Liver (tissue), 9 donors: Measurements from ENCODE around the gene RASGRF2. TPM values are rescaled to one million over a fixed set of nuclear protein-coding genes. Genes with fewer than 3 reads are reported as not detected.

Experiments
- DNase-seq: peaks from one replicate; pipeline ENCODE4 v3.0.0-alpha.2; 2017; ENCODE audit warnings: low spot score
- H3K27ac ChIP-seq, 2 donors: one replicate each; pipeline ENCODE4 v1.7.0; 2013; ENCODE audit warnings: inconsistent platforms in 2 of 2, low read length in 2 of 2, control low read depth in 1 of 2, low read depth in 1 of 2, mild to moderate bottlenecking in 1 of 2
- H3K27me3 ChIP-seq, 4 donors: one replicate each; pipeline versions ENCODE4 v1.6.1 to v1.7.0; 2013; ENCODE audit warnings: low read length in 3 of 4, inconsistent platforms in 1 of 4, mild to moderate bottlenecking in 1 of 4, moderate library complexity in 1 of 4; ENCODE audit not compliant: control insufficient read depth in 4 of 4, insufficient read depth in 4 of 4
- H3K36me3 ChIP-seq, 4 donors: one replicate each; pipeline versions ENCODE4 v1.6.1 to v1.7.0; 2013; ENCODE audit warnings: low read length in 3 of 4, mild to moderate bottlenecking in 3 of 4, low read depth in 1 of 4, moderate library complexity in 1 of 4; ENCODE audit not compliant: control insufficient read depth in 4 of 4, insufficient read depth in 3 of 4
- H3K4me1 ChIP-seq, 4 donors: one replicate each; pipeline versions ENCODE4 v1.6.1 to v1.7.0; 2013; ENCODE audit warnings: low read length in 3 of 4, mild to moderate bottlenecking in 3 of 4, moderate library complexity in 1 of 4; ENCODE audit not compliant: control insufficient read depth in 4 of 4, insufficient read depth in 4 of 4
- H3K4me3 ChIP-seq, 3 donors: one replicate each; pipeline versions ENCODE4 v1.6.1 to v1.7.0; 2013; ENCODE audit warnings: low read length in 3 of 3, control low read depth in 1 of 3, low read depth in 1 of 3, mild to moderate bottlenecking in 1 of 3
- H3K9ac ChIP-seq, 2 donors: one replicate each; pipeline ENCODE4 v1.7.0; 2013; ENCODE audit warnings: low read length in 2 of 2, mild to moderate bottlenecking in 2 of 2, moderate library complexity in 2 of 2, control low read depth in 1 of 2, low read depth in 1 of 2
- H3K9me3 ChIP-seq, 4 donors: one replicate each; pipeline versions ENCODE4 v1.6.1 to v1.7.0; 2013; ENCODE audit warnings: low read length in 3 of 4; ENCODE audit not compliant: control insufficient read depth in 4 of 4
- EGR1 ChIP-seq, 2 donors: IDR thresholded peaks; 2 replicates each; pipeline ENCODE4 v1.6.1; 2016 to 2018; ENCODE audit warnings: antibody characterized with exemption in 2 of 2, low read depth in 2 of 2
- FOXA2 ChIP-seq: IDR thresholded peaks from 2 replicates; pipeline ENCODE4 v1.6.1; 2016; ENCODE audit warnings: antibody characterized with exemption
- GABPA ChIP-seq, 2 donors: IDR thresholded peaks in 1 of 2; conservative IDR thresholded peaks in 1 of 2; 2 replicates each; pipeline ENCODE4 v1.6.1; 2016; ENCODE audit warnings: antibody characterized with exemption in 2 of 2, mild to moderate bottlenecking in 1 of 2, moderate library complexity in 1 of 2
- HNF4A ChIP-seq, 2 donors: conservative IDR thresholded peaks; 2 replicates each; pipeline ENCODE4 v1.6.1; 2016; ENCODE audit warnings: antibody characterized with exemption in 2 of 2, mild to moderate bottlenecking in 2 of 2
- HNF4G ChIP-seq: IDR thresholded peaks from 2 replicates; pipeline ENCODE4 v1.6.1; 2016; ENCODE audit warnings: antibody characterized with exemption
- JUND ChIP-seq, 2 donors: IDR thresholded peaks; 2 replicates each; pipeline ENCODE4 v1.6.1; 2016; ENCODE audit warnings: antibody characterized with exemption in 2 of 2
- NR2F2 ChIP-seq: IDR thresholded peaks from 2 replicates; pipeline ENCODE4 v1.6.1; 2016; ENCODE audit warnings: antibody characterized with exemption
- RAD21 ChIP-seq, 2 donors: IDR thresholded peaks; 2 replicates each; pipeline ENCODE4 v1.6.1; 2016; ENCODE audit warnings: antibody characterized with exemption in 2 of 2, mild to moderate bottlenecking in 2 of 2
- RXRA ChIP-seq, 2 donors: IDR thresholded peaks; 2 replicates each; pipeline ENCODE4 v1.6.1; 2017 to 2018; ENCODE audit warnings: antibody characterized with exemption in 2 of 2, mild to moderate bottlenecking in 1 of 2
- SP1 ChIP-seq: IDR thresholded peaks from 2 replicates; pipeline ENCODE4 v1.6.1; 2018; ENCODE audit warnings: antibody characterized with exemption, mild to moderate bottlenecking
- TAF1 ChIP-seq: conservative IDR thresholded peaks from 2 replicates; pipeline ENCODE4 v1.6.1; 2016; ENCODE audit warnings: antibody characterized with exemption, mild to moderate bottlenecking
- YY1 ChIP-seq: IDR thresholded peaks from 2 replicates; pipeline ENCODE4 v1.6.1; 2016; ENCODE audit warnings: antibody characterized with exemption, mild to moderate bottlenecking
- WGBS: extraction: QIAGEN DNeasy Blood & Tissue Kit; methylation state at CpG from one replicate; pipeline ENCODE4 v1.1.7; 2013; 5-methylcytosine and 5-hydroxymethylcytosine counted together
- polyA plus RNA-seq, 2 donors: library from polyadenylated mRNA; stranded (reverse) in 1 of 2; unstranded in 1 of 2; fragments of 200-250 nt in 1 of 2; fragments of >200 nt in 1 of 2; fragmentation: Nextera tagmentation in 1 of 2; extraction: Ambion mirVana in 1 of 2; gene quantifications; one replicate each; pipeline versions ENCODE4 v1.2.1 to v1.2.3, GENCODE V29; 2013 to 2015
- total RNA-seq, 2 donors: library from RNA; depleted of rRNA; stranded (reverse); fragments of >200 nt; gene quantifications; one replicate each; pipeline ENCODE4 v1.2.3, GENCODE V29; 2014
- TF ChIP-seq, protein P1 (sequence below): IDR thresholded peaks from 2 replicates; pipeline ENCODE4 v1.6.1; 2016; ENCODE audit warnings: antibody characterized with exemption
- TF ChIP-seq, protein P2 (sequence below): IDR thresholded peaks from 2 replicates; pipeline ENCODE4 v1.6.1; 2016; ENCODE audit warnings: antibody characterized with exemption
- TF ChIP-seq, protein P3 (sequence below): IDR thresholded peaks from 2 replicates; pipeline ENCODE4 v1.6.1; 2016; ENCODE audit warnings: antibody characterized with exemption, mild to moderate bottlenecking
- TF ChIP-seq, protein P4 (sequence below): fragments of 150-350 bp; IDR thresholded peaks from 2 replicates; pipeline ENCODE4 v1.5.1; 2017; ENCODE audit warnings: improper control_type of control experiment, low read depth, low read length; ENCODE audit not compliant: missing input control
- TF ChIP-seq, protein P5 (sequence below): IDR thresholded peaks from 2 replicates; pipeline ENCODE4 v1.6.1; 2016; ENCODE audit warnings: antibody characterized with exemption
- donor health status: healthy.
- donor health status: healthy.
- donor health status: healthy.
- donor health status: healthy.
- donor health status: healthy.

RASGRF2 gene
- total and polyA plus RNA-seq, 4 donors: 0.12 to 3.3 (median 0.23) TPM

DNA sequence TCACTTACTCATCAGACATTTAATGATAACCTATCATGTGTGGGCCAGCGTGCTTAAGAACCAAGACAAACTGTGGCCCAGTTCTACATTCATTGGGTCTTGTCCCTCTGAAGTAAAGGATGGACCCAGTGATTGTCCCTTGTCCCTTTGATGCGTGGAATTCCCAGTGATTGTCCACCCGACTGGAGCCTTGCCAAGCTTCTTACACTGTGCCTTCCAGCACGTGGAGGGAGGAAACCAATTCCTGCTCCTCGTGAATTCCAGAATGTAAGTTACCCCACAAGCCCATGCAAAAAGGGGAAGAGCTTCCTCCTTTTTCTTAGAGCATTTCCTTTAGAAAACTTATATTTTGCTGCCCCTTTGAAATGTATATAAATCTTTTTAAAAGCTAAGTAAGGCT is 280.8 kb downstream of the RASGRF2 start:
- Histone ChIP-seq H3K4me3 (no peak overlapping the region), H3K27ac (no peak overlapping the region), H3K36me3 (no peaks in the 10 kb centered on the region), H3K4me1 (no peaks in the 10 kb centered on the region), H3K27me3 (no peaks in the 10 kb centered on the region), H3K9ac (no peak overlapping the region), H3K9me3 (no peaks in the 10 kb centered on the region)
- DNase-seq: no peak
- whole genome bisulfite sequencing: 82% methylated on average over 5 of the region's 5 CpGs
- TF ChIP-seq HNF4A (conservative IDR thresholded peaks at IDR 0.05) (no peak), JUND (IDR thresholded peaks at IDR 0.05) (no peak), GABPA (IDR thresholded peaks at IDR 0.05 in 1 of 2, conservative IDR thresholded peaks at IDR 0.05 in 1 of 2) (no peak), EGR1 (IDR thresholded peaks at IDR 0.05; ENCODE audit: low read depth in 2 of 2) (no peak), RXRA (IDR thresholded peaks at IDR 0.05) (no peak), NR2F2 (no peak), RAD21 (IDR thresholded peaks at IDR 0.05) (no peak)
- TF ChIP-seq, protein P1, sequence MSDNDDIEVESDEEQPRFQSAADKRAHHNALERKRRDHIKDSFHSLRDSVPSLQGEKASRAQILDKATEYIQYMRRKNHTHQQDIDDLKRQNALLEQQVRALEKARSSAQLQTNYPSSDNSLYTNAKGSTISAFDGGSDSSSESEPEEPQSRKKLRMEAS: no peak
- TF ChIP-seq, protein P2, sequence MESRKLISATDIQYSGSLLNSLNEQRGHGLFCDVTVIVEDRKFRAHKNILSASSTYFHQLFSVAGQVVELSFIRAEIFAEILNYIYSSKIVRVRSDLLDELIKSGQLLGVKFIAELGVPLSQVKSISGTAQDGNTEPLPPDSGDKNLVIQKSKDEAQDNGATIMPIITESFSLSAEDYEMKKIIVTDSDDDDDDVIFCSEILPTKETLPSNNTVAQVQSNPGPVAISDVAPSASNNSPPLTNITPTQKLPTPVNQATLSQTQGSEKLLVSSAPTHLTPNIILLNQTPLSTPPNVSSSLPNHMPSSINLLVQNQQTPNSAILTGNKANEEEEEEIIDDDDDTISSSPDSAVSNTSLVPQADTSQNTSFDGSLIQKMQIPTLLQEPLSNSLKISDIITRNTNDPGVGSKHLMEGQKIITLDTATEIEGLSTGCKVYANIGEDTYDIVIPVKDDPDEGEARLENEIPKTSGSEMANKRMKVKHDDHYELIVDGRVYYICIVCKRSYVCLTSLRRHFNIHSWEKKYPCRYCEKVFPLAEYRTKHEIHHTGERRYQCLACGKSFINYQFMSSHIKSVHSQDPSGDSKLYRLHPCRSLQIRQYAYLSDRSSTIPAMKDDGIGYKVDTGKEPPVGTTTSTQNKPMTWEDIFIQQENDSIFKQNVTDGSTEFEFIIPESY: no peak
- TF ChIP-seq, protein P3, sequence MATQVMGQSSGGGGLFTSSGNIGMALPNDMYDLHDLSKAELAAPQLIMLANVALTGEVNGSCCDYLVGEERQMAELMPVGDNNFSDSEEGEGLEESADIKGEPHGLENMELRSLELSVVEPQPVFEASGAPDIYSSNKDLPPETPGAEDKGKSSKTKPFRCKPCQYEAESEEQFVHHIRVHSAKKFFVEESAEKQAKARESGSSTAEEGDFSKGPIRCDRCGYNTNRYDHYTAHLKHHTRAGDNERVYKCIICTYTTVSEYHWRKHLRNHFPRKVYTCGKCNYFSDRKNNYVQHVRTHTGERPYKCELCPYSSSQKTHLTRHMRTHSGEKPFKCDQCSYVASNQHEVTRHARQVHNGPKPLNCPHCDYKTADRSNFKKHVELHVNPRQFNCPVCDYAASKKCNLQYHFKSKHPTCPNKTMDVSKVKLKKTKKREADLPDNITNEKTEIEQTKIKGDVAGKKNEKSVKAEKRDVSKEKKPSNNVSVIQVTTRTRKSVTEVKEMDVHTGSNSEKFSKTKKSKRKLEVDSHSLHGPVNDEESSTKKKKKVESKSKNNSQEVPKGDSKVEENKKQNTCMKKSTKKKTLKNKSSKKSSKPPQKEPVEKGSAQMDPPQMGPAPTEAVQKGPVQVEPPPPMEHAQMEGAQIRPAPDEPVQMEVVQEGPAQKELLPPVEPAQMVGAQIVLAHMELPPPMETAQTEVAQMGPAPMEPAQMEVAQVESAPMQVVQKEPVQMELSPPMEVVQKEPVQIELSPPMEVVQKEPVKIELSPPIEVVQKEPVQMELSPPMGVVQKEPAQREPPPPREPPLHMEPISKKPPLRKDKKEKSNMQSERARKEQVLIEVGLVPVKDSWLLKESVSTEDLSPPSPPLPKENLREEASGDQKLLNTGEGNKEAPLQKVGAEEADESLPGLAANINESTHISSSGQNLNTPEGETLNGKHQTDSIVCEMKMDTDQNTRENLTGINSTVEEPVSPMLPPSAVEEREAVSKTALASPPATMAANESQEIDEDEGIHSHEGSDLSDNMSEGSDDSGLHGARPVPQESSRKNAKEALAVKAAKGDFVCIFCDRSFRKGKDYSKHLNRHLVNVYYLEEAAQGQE: no peak

DNA sequence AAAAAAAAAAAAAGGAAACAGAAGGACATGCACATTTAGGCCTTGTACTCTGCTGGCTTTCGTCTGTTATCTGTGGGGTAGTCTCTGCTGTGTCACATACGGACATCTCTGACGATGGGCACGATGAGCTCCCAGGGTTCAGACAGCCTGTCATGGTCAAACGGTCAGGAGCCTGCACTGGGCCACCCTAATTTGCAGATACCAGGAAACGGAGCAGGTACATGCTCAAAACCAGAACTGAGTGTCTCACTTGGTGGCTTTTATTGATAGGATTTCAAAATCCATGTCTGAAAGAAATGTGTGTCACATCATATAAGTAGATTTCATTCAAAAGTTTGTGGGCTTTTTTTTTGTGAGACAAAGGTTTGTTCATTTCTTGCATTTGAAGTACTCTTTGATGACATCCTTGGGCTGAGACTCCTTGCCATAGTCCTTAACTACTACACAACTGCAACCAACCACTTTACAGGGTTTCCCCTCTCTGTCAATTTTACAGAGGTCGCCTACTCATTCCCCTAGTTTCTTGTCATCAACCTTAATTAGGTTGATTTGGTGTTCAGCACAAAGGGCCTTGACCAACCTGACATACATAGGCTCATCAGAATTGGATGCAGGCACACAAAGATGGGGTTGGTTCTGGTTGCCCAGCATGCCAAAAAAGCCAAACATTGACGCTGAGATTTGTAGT is 281.9 kb downstream of the RASGRF2 start:
- no peak for DNase-seq
- Histone ChIP-seq H3K27me3 (no peaks in the 10 kb centered on the region), H3K27ac (no peak overlapping the region), H3K9me3 (no peaks in the 10 kb centered on the region), H3K36me3 (no peaks in the 10 kb centered on the region), H3K9ac (no peak overlapping the region), H3K4me3 (no peak overlapping the region), H3K4me1 (no peaks in the 10 kb centered on the region)
- 86% methylated on average over 8 of the region's 8 CpGs for WGBS
- TF ChIP-seq, protein P4, sequence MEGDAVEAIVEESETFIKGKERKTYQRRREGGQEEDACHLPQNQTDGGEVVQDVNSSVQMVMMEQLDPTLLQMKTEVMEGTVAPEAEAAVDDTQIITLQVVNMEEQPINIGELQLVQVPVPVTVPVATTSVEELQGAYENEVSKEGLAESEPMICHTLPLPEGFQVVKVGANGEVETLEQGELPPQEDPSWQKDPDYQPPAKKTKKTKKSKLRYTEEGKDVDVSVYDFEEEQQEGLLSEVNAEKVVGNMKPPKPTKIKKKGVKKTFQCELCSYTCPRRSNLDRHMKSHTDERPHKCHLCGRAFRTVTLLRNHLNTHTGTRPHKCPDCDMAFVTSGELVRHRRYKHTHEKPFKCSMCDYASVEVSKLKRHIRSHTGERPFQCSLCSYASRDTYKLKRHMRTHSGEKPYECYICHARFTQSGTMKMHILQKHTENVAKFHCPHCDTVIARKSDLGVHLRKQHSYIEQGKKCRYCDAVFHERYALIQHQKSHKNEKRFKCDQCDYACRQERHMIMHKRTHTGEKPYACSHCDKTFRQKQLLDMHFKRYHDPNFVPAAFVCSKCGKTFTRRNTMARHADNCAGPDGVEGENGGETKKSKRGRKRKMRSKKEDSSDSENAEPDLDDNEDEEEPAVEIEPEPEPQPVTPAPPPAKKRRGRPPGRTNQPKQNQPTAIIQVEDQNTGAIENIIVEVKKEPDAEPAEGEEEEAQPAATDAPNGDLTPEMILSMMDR: no peak
- TF ChIP-seq NR2F2 (no peak), FOXA2 (no peak), HNF4A (conservative IDR thresholded peaks at IDR 0.05) (no peak), GABPA (IDR thresholded peaks at IDR 0.05 in 1 of 2, conservative IDR thresholded peaks at IDR 0.05 in 1 of 2) (no peak), HNF4G (no peak), SP1 (no peak), EGR1 (IDR thresholded peaks at IDR 0.05; ENCODE audit: low read depth in 2 of 2) (no peak), JUND (IDR thresholded peaks at IDR 0.05) (no peak), TAF1 (no peak), YY1 (no peak)
- TF ChIP-seq, protein P1: no peak
- TF ChIP-seq, protein P2: no peak
- TF ChIP-seq, protein P5, sequence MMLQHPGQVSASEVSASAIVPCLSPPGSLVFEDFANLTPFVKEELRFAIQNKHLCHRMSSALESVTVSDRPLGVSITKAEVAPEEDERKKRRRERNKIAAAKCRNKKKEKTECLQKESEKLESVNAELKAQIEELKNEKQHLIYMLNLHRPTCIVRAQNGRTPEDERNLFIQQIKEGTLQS: no peak
